Raji (cell line): ENCODE data around the gene RRP9.

Experiments used
- POLR2A ChIP-seq: IDR thresholded peaks from 2 replicates; pipeline ENCODE4 v1.6.1; 2011; ENCODE audit warnings: low read depth, low read length, control low read depth; ENCODE audit not compliant: insufficient read depth

The RRP9 gene

DNA sequence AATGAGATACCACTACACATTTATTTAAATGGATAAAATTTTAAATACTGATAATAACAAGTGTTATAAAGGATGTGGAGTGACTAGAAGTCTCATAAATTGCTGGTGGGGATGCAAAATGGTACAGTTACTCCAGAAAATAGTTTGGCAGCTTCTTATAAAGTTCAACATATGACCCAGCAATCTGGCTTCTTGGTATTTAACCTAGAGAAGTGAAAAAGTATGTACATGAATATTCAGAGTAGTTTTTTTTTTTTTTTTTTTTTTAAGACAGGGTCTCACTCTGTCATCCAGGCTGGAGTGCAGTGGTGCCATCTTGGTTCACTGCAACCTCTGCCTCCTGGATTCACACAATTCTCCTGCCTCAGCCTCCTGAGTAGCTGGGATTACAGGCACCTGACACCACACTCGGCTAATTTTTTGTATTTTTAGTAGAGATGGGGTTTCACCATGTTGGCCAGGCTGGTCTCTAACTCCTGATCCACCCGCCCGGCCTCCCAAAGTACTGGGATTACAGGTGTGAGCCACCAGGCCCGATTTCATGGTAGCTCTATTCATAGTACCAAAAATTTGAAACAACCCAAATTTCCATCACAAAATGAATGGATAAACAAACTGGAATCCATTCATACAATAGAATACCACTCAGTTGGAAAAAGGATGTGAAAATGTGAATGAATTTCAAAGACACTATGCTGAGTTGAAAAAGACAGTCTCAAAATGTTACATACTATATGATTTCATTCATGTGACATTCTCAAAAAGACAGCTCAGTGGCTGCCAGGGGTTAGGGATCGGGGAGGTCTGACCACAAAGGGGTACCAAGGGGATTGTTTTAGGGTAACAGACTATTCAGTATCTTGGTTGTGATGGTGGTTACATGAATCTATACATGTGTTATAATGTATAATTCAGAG is 14.4 kb downstream of the RRP9 start:
- TF ChIP-seq POLR2A: no peak

DNA sequence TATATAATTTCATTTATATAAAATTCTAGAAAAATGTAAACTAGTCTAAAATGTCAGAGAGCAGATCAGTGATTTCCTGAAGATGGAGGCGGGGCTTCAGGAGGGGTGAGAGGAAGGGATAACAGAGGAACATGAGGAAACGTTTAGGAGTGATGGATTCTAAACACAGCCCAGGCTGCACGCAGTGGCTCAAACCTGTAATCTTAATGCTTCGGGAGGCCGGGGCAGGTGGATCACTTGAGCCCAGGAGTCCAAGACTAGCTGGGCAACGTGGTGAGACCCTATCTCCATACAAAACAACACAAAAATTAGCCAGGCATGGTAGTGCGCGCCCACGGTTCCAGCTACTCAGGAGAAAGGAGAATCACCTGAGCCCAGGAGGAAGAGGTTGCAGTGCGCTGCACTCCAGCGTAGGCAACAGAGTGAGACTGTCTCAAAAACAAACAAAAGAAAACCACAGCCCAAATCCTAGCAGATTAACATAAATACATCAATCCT is 20.6 kb downstream of the RRP9 start:
- TF ChIP-seq POLR2A: no peak

DNA sequence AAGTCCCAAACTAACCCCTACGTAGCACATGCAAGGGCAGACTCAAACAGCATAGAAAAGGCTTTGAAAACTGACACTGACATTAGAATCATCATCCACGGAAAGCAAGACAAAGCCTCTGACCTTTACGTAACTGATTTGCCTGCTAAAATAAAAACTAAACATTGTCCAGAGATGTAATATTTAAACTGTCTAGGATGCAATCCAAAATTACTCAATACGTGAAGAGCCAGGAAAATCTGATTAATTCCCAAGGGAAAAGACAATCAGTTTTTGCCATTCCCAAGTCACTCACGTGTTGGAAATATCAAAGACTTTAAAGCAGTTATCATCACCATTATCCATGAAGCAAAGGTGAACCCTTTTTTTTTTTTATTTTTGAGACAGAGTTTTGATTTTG is 25.3 kb downstream of the RRP9 start:
- TF ChIP-seq POLR2A: no peak

DNA sequence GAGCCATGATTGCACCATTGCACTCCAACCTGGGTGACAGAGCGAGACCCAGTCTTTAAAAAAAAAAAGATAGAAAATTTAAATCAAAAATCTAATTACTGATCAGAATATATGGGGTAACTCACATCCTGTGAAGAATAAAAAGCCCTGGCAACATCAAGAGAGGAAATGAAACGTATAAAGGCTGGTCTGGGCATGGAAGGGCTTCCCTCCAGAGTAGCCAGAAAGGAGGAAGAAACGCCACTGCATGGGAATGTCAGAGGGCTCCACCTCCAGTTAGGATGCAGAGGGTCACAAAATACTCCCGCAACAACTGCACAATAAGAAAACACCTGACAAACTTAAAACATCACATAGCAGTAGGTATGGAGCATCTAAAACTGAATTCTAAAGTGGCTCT is 33.7 kb downstream of the RRP9 start:
- no peak for TF ChIP-seq POLR2A

DNA sequence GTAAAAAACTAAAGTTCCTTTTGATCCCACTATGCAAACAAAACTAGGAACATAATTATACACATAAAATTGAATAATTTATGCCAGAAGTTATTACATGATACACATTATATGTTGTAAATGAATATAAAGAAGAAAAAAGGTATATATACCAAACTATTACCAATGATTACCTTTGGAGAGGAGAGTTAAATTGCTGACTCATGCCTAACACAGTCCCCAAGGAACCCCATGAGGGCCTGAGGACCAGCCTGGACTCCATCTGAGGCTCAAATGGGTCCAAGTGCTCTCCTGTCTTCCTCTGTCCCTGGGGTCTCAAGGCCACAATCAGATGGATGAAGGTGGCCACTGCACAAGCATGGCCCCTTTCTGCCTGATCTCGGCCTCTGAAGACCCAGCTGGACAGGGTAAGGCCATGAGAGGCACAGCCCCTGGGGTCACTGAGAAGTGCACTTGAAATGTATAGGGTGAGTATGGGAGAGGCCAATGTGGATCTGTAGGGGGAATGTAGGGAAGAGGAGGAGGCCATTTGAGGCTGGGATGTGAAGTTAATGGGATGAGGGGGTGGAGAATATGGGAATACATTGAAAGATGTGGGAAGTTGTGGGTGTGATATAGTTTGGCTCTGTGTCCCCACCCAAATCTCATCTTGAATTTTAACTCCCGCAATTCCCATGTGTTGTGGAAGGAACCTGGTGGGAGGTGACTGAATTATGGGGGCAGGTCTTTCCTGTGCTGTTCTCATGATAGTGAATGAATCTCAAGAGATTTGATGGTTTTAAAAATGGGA is 37.5 kb downstream of the RRP9 start:
- no peak for TF ChIP-seq POLR2A

DNA sequence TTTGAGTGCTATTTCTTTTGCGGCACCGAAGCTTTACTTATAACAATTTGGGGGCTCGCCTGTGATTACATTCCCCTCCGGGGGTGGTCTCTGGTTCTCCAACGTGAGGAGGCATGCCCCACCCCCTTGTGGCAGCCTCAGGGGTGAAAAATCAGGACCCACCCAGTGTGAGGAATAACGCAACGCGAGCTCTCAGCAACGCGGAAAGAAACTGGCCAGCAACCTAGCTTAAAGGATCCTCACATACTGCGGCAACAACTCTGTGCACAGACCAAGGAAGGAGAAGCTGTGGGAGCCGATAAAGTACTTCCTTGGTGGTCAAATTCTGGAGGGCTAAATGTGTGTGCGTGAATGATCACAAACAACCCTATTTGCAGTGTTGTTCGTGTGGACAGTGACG is 44.3 kb downstream of the RRP9 start:
- no peak for TF ChIP-seq POLR2A

DNA sequence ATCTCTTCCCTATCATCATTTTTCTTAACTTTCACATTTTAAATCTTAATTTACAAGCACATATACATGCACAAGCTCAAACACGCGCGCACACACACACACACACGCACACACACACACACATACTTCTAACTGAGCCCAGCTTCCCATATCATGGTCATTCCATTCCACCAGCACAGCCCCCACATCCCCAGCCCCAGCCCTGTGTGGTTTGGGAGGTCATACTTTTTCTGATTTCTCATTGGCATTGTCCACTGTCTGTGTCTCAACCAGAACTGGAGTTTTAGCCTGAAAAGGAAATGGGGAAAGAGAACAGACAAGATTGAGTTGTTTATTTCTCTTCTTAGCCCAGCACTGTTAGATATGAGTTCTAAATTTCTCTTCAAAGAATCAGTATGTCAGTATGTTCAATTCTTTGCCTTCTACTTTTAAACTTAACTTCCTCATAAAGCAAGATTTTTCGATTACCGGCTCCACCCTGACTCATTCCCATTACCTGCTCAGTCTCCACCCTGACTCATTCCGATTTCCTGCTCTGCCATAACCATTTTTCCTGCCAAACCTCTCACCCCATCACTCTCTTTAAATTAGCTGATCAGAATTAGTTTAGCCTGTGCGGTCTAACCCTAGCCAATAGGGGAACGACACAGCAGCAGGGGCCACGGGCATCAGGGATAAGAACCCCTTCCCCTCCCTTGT is 44.9 kb downstream of the RRP9 start:
- no peak for TF ChIP-seq POLR2A

DNA sequence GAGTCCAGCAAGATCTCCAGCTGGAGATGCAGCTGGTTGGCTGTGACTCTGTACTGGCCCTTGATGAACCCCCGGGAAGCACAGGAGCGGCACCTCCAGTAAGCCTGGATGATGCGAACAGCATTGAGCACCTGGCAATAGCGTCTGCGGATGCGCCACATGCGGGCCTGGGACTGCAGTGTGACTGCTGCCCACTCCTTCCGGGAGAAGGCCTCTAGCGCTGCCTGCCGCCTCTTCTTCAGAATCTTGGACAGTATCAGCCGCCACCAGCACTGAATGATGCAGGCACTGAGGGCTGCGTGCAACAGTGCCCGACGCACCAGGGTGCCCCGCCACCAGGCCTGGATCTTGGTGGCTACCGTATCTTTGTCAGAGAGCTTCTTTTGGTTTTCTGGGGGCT is 46.8 kb downstream of the RRP9 start:
- no peak for TF ChIP-seq POLR2A

DNA sequence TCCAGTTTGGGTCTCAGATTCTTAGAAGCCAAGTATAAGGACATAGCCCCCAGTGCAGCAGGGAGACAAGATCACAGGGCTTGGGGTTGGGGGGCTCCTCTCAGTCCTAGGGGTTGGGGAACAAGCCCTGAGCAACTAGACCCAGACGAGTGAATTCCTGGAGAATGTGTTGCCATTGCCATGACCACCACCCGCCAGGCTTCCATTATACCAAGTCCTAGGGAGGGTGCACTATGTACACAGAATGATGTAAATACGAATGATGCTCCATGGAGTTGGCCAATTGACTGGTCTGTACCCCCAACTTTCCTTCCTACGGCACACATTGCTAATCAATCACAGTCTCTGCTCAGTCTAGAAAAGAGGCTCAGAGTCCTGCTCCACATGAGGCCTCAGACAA is 47.3 kb downstream of the RRP9 start:
- TF ChIP-seq POLR2A: no peak

DNA sequence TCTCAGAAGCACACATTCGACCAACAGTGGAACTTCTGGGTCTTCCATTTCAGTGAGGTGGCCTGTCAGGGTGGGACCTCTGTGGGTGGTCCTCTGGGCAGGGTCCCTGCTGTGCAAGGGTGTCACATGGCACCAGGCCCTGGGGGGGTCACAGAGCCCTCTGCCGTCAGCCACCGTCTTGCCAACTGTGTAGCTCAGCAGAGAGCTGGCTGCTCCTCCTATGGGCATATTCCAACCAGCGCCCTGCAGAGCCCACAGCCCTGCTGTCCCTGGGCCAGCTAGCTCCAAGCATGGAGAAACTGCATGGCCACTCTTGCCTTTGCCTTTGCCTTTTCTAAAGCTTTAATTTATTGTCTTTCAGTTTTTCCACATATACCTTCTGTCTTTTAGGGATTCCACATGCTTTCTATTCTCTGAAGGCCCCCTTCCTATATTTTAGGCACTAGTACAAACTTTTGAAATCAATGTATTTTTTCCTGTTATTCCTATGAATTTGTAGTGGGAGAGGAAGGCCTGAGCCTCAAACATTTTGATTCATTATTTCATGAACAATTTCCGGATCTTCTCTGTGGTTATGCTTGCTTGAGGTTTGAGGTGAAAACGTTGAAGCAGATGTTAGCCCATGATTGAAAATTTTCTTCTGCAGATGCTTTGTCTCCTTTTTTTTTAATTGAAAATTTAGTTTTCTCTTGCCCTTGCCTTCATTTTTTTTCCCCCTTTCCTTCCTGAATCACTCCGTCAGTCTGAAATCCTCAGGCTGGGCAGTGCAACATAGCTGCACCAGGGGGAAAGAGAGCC is 50.3 kb downstream of the RRP9 start:
- TF ChIP-seq POLR2A: no peak

DNA sequence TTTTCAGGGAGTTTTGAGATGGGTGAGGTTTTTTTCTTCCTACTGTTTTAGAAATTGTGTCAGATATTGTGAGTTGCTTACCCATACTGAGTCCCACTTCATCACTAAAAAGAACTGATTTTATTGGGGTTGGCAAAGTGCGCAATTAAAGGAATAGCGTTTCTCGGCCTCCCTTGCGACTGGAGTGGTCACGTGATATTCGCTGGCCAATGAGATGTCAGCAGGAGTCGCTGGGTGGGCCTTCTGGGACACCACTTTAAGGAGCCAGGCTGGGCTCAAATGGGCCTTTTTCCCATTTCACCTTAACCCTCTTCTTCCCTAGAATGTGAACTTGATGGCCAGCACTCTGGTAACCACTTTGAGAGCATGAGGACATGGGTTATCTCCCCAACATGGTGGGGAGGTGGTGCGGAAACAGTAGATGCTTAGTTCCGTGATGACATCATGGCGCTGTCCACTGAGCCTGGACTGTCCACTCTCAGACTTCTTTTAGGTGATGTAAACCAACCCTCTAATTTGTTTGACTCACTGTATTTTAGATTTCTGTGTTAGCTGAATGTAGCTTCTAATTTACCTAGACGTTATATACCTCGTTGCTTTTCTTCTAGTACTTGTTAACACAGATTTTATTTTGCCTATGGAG is 53.1 kb downstream of the RRP9 start:
- no peak for TF ChIP-seq POLR2A

DNA sequence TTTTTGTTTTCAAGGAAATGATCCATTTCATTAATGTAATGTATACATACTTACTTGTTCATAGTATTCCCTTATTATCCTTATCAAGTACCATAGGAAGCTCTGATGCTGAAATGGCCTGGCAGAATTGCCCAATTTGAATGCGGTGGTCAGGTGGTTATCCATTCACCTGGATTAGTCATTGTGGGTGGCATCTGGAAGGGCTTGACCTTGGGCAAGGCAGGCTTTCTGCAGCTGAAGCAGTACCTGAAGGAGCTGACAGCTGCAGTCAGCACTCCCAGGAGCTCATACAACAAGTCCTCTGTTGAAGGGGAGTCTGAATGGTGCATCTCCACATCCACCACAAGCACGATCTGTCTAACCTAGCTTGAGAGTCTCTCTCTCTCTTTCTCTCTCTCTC is 54.1 kb downstream of the RRP9 start:
- TF ChIP-seq POLR2A: no peak

DNA sequence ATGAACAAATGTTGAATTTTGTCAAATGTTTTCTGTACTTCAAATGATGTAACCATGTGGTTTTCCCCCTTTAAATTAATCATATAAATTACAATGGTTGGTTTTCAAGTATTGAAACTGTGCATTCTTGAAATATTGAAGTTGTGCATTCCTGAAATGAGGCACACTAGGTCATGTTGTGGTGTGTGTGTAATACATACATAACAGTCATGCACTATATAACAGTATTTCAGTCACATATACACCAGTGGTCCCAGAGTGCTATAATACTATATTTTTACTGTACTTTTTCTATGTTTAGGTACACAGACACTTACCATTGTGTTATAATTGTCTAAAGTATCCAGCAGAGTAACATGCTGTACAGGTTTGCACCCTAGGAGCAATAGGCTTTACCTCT is 55.3 kb downstream of the RRP9 start:
- no peak for TF ChIP-seq POLR2A
